GM18519 (cell line): ENCODE data around the gene NLRC5.

ENCODE experiments used
- ATAC-seq: cut with Tn5 transposase; IDR thresholded peaks from one replicate; pipeline ENCODE4 v1.9.1; 2021; ENCODE audit warnings: mild to moderate bottlenecking, moderate library complexity; ENCODE audit not compliant: unreplicated experiment, low FRiP score

The NLRC5 gene

GRCh38 chr16:57113664-57114063, 124.3 kb downstream of the NLRC5 start:
- ATAC-seq, result no peak

- no peak for ATAC-seq
Observed at GRCh38 chr16:57115168-57115513, 125.8 kb downstream of the NLRC5 start.

- no peak for ATAC-seq
Observed at GRCh38 chr16:57115514-57116182, 126.3 kb downstream of the NLRC5 start.

GRCh38 chr16:57118461-57119084, 129.2 kb downstream of the NLRC5 start:
- ATAC-seq, result no peak

- no peak for ATAC-seq
Observed at GRCh38 chr16:57123216-57123973, 134.0 kb downstream of the NLRC5 start.

GRCh38 chr16:57123974-57124674, 134.8 kb downstream of the NLRC5 start:
- ATAC-seq, result no peak

- no peak for ATAC-seq
Observed at GRCh38 chr16:57125376-57125775, 136.0 kb downstream of the NLRC5 start.

GRCh38 chr16:57125969-57126368, 136.6 kb downstream of the NLRC5 start:
- no peak for ATAC-seq

- no peak for ATAC-seq
Observed at GRCh38 chr16:57126411-57126810, 137.1 kb downstream of the NLRC5 start.

- ATAC-seq, result no peak
Observed at GRCh38 chr16:57127037-57127763, 137.8 kb downstream of the NLRC5 start.

GRCh38 chr16:57127836-57128235, 138.5 kb downstream of the NLRC5 start:
- no peak for ATAC-seq

GRCh38 chr16:57128771-57129389, 139.5 kb downstream of the NLRC5 start:
- no peak for ATAC-seq

GRCh38 chr16:57130950-57131321, 141.6 kb downstream of the NLRC5 start:
- ATAC-seq, result no peak

GRCh38 chr16:57131351-57131970, 142.1 kb downstream of the NLRC5 start:
- no peak for ATAC-seq

GRCh38 chr16:57132470-57132869, 143.1 kb downstream of the NLRC5 start:
- no peak for ATAC-seq

GRCh38 chr16:57133031-57133430, 143.7 kb downstream of the NLRC5 start:
- no peak for ATAC-seq
